HepG2 (cell line): ENCODE data around the gene ZNF106. TPM values are rescaled to one million over a fixed set of nuclear protein-coding genes. Genes with fewer than 3 reads are reported as not detected.

Source experiments
- ATAC-seq: fragments of 200-7000 bp; cut with Tn5 transposase; 3 replicates; pipeline ENCODE4 v1.9.1; 2020; ENCODE audit warnings: mild to moderate bottlenecking, moderate library complexity
- BruUV-seq: library from RNA; stranded (reverse); fragments of 400-500 nt; replicated peaks from 2 replicates; lab custom pipeline; 2021; lab: Mats Ljungman, UMichigan
- CTCF ChIA-PET: fragments of 300-600 bp; formaldehyde crosslinking; extraction: SDS; loops from one replicate; lab custom pipeline; 2021; ENCODE audit warnings: low total read pairs, inconsistent platforms, low intra/inter-chr PET ratio; lab: Yijun Ruan, JAX
- POLR2A ChIA-PET: fragments of 350-600 bp; sonication (Branson Sonifier 250); formaldehyde crosslinking; loops from one replicate; lab custom pipeline; 2020; ENCODE audit warnings: antibody characterized with exemption, inconsistent platforms; lab: Yijun Ruan, JAX
- DNase-seq: peaks from one replicate; pipeline ENCODE4 v3.0.0-alpha.2; 2015; ENCODE audit warnings: low spot score
- FAIRE-seq: peaks from 3 replicates; lab custom pipeline; 2011; peaks lifted over from hg19 to GRCh38; lab: Jason Lieb, UNC
- H2AFZ ChIP-seq: one replicate; pipeline ENCODE4 v1.6.1; 2011; ENCODE audit warnings: low read length, inconsistent platforms
- H3K27ac ChIP-seq: fragments of 300-600 bp; 3 replicates; pipeline ENCODE4 v1.8.0; 2011; ENCODE audit warnings: mixed run types, mild to moderate bottlenecking, mixed read lengths, low read length, inconsistent platforms; ENCODE audit not compliant: insufficient read depth; ENCODE audit errors: extremely low read length
- H3K27me3 ChIP-seq, 2 experiments: fragments of 200-600 bp in 1 of 2; 2 replicates in 1 of 2; 3 replicates in 1 of 2; pipeline versions ENCODE4 v1.6.0 to v1.8.0; 2011; ENCODE audit warnings: low read length in 2 of 2, mild to moderate bottlenecking in 2 of 2, moderate library complexity in 2 of 2, inconsistent platforms in 1 of 2; ENCODE audit not compliant: insufficient read depth in 2 of 2, control insufficient read depth in 1 of 2
- H3K36me3 ChIP-seq, 2 experiments: fragments of 200-600 bp in 1 of 2; replicated peaks in 1 of 2; 2 replicates in 1 of 2; 3 replicates in 1 of 2; pipeline versions ENCODE4 v1.5.1 to v1.8.0; 2011; ENCODE audit warnings: low read length in 2 of 2, inconsistent platforms in 1 of 2; ENCODE audit not compliant: insufficient read depth in 2 of 2, control insufficient read depth in 1 of 2
- H3K4me1 ChIP-seq: 2 replicates; pipeline ENCODE4 v1.5.1; 2012; ENCODE audit warnings: low read length, inconsistent platforms; ENCODE audit not compliant: insufficient read depth
- H3K4me2 ChIP-seq: 2 replicates; pipeline ENCODE4 v1.6.0; 2011; ENCODE audit warnings: low read depth, low read length, inconsistent platforms
- H3K4me3 ChIP-seq, 3 experiments: fragments of 200-600 bp in 1 of 3; sonication (generic), shearing (Covaris generic) in 1 of 3; replicated peaks in 1 of 3; 2 replicates each; pipeline ENCODE4 v1.5.1; 2011 to 2016; ENCODE audit warnings: low read length in 3 of 3, inconsistent platforms in 2 of 3, low read depth in 2 of 3, mild to moderate bottlenecking in 2 of 3, control low read depth in 1 of 3, mixed read lengths in 1 of 3; ENCODE audit not compliant: insufficient read depth in 1 of 3
- H3K79me2 ChIP-seq: one replicate; pipeline ENCODE4 v1.6.1; 2011; ENCODE audit warnings: low read length, inconsistent platforms; ENCODE audit not compliant: insufficient read depth
- H3K9ac ChIP-seq: 2 replicates; pipeline ENCODE4 v1.6.0; 2011; ENCODE audit warnings: mild to moderate bottlenecking, low read depth, low read length, inconsistent platforms; ENCODE audit not compliant: insufficient read depth
- H3K9me3 ChIP-seq: 2 replicates; pipeline ENCODE4 v1.5.1; 2012; ENCODE audit warnings: mild to moderate bottlenecking, low read length
- H4K20me1 ChIP-seq: 2 replicates; pipeline ENCODE4 v1.6.0; 2011; ENCODE audit warnings: inconsistent platforms, mild to moderate bottlenecking, low read length, moderate library complexity; ENCODE audit not compliant: insufficient read depth
- ATF5 ChIP-seq: sonication (generic); formaldehyde crosslinking; IDR thresholded peaks from 2 replicates; pipeline ENCODE4 v1.4.0; 2020; ENCODE audit warnings: mild to moderate bottlenecking, low read depth, missing genetic modification reagents
- ELF4 ChIP-seq: sonication (generic); formaldehyde crosslinking; IDR thresholded peaks from 2 replicates; pipeline ENCODE4 v1.5.0; 2020; ENCODE audit warnings: missing genetic modification reagents, mild to moderate bottlenecking, moderate library complexity, borderline replicate concordance
- GLI4 ChIP-seq: sonication (generic); formaldehyde crosslinking; IDR thresholded peaks from 2 replicates; pipeline ENCODE4 v1.5.1; 2020; ENCODE audit warnings: missing genetic modification reagents, mild to moderate bottlenecking, moderate library complexity, borderline replicate concordance
- HNF4A ChIP-seq: sonication (generic); formaldehyde crosslinking; IDR thresholded peaks from 2 replicates; pipeline ENCODE4 v1.4.0; 2020; ENCODE audit warnings: missing genetic modification reagents
- HNRNPK ChIP-seq: fragments of 200-400 bp; formaldehyde crosslinking; IDR thresholded peaks from 2 replicates; pipeline ENCODE4 v1.6.1; 2018; ENCODE audit warnings: low read length, low read depth, moderate library complexity, mild to moderate bottlenecking; ENCODE audit not compliant: poor library complexity, severe bottlenecking
- KAT7 ChIP-seq: IDR thresholded peaks from 2 replicates; pipeline ENCODE4 v1.6.1; 2018; ENCODE audit warnings: borderline replicate concordance, missing compliant biosample characterization
- MEIS1 ChIP-seq: sonication (generic); formaldehyde crosslinking; IDR thresholded peaks from 2 replicates; pipeline ENCODE4 v1.9.0; 2021; ENCODE audit warnings: mild to moderate bottlenecking, missing genetic modification reagents, moderate library complexity, borderline replicate concordance
- NCOR1 ChIP-seq: fragments of 200-600 bp; sonication (generic); IDR thresholded peaks from 2 replicates; pipeline ENCODE4 v1.7.0; 2017; ENCODE audit warnings: antibody characterized with exemption, low read length, borderline replicate concordance
- RELA ChIP-seq: sonication (generic); formaldehyde crosslinking; IDR thresholded peaks from 2 replicates; pipeline ENCODE4 v1.4.0; 2020; ENCODE audit warnings: missing genetic modification reagents
- ZFP90 ChIP-seq: sonication (generic); formaldehyde crosslinking; IDR thresholded peaks from 2 replicates; pipeline ENCODE4 v1.8.0; 2022; ENCODE audit warnings: missing genetic modification reagents, mild to moderate bottlenecking, inconsistent platforms, borderline replicate concordance
- ZMYM2 ChIP-seq: sonication (generic); formaldehyde crosslinking; IDR thresholded peaks from 2 replicates; pipeline ENCODE4 v1.8.0; 2022; ENCODE audit warnings: mild to moderate bottlenecking, missing genetic modification reagents
- ZNF501 ChIP-seq: sonication (generic); formaldehyde crosslinking; IDR thresholded peaks from 2 replicates; pipeline ENCODE4 v1.5.1; 2020; ENCODE audit warnings: mild to moderate bottlenecking, moderate library complexity, missing genetic modification reagents
- ZNF713 ChIP-seq: sonication (generic); formaldehyde crosslinking; IDR thresholded peaks from 2 replicates; pipeline ENCODE4 v1.4.0; 2020; ENCODE audit warnings: mild to moderate bottlenecking, missing genetic modification reagents
- ZNF782 ChIP-seq: sonication (generic); formaldehyde crosslinking; IDR thresholded peaks from 2 replicates; pipeline ENCODE4 v1.4.0; 2020; ENCODE audit warnings: missing genetic modification reagents, mild to moderate bottlenecking, borderline replicate concordance
- WGBS: methylation state at CpG from one replicate; pipeline ENCODE4 v1.1.6; 2017; ENCODE audit warnings: low lambda C conversion rate; 5-methylcytosine and 5-hydroxymethylcytosine counted together
- in situ Hi-C: cut with HindIII; loops from 2 replicates; pipeline ENCODE4 v1.10.0; 2017; ENCODE audit warnings: low pct_unique_long_range_greater_than_20kb; ENCODE audit not compliant: extremely low pct_ligation_motif_present
- intact Hi-C: fragments of 100-400 bp; cut with micrococcal nuclease; formaldehyde crosslinking; loops from one replicate; pipeline ENCODE4 v1.10.0; 2022; ENCODE audit not compliant: unreplicated experiment
- polyA plus RNA-seq, 8 experiments: library from polyadenylated mRNA; depleted of rRNA in 3 of 8; stranded (reverse) in 7 of 8; unstranded in 1 of 8; fragments of >200 nt; fragmentation: Illumina TruSeq in 4 of 8; extraction: Trizol in 4 of 8; gene quantifications; 2 replicates each; pipeline versions ENCODE4 v1.2.1 to v1.2.3, GENCODE V29; 2011 to 2016; ENCODE audit warnings: low read depth in 4 of 8, missing spikeins in 1 of 8, mixed read lengths in 1 of 8; ENCODE audit not compliant: insufficient read depth in 1 of 8
- total RNA-seq, 5 experiments: library from RNA; depleted of rRNA; stranded (reverse); fragments of >200 nt; fragmentation: Illumina TruSeq; extraction: Trizol; gene quantifications; 2 replicates each; pipeline ENCODE4 v1.2.3, GENCODE V29; 2016; ENCODE audit warnings: low read depth in 1 of 5
- TF ChIP-seq, protein P1 (sequence below): sonication (generic); formaldehyde crosslinking; IDR thresholded peaks from 2 replicates; pipeline ENCODE4 v1.5.0; 2020; ENCODE audit warnings: missing genetic modification reagents

Gene ZNF106
- total and polyA plus RNA-seq, 2 of the 13 experiments (the other 11 are each of a cell fraction or from before 2014, with no cell fraction given) = 12.5 to 35.1 TPM

DNA sequence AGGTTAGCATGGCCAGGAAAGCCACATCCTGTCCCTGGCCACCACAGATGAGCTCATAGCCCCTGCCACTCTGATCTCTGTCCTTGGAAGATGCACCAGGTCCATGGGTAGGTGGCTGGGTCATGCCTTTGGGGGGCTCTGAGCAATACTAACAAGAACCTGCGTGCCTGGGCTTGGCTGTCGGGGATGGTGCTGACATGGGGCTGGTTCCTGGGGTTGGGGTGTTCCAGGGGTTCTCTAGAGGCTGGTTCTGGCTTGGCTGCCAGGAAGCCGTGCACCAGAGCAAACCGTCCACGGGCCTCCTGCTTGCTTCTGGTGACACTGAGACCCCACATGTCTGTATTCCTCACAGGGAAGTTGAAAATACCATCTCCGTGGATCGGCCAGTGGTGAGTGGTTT lies 87.6 kb downstream of the ZNF106 start:
- Histone ChIP-seq H3K4me2 (no peak overlapping the region), H4K20me1 (no peaks in the 10 kb centered on the region), H2AFZ (no peak overlapping the region), H3K9me3 (no peaks in the 10 kb centered on the region), H3K9ac (no peak overlapping the region), H3K27ac (no peak overlapping the region), H3K79me2 (no peaks in the 10 kb centered on the region), H3K36me3 (no peaks in the 10 kb centered on the region), H3K4me1 (peaks cover 31% of the 10 kb centered on the region), H3K4me3 (no peak overlapping the region), H3K27me3 (no peaks in the 10 kb centered on the region)
- FAIRE-seq (no peak), DNase-seq (no peak), ATAC-seq (no peak)
- intact Hi-C loops = no loop called here
- ChIA-PET POLR2A (no interaction called here), CTCF (no interaction called here)
- 99% methylated on average over 7 of the region's 7 CpGs for WGBS
- TF ChIP-seq, protein P1, sequence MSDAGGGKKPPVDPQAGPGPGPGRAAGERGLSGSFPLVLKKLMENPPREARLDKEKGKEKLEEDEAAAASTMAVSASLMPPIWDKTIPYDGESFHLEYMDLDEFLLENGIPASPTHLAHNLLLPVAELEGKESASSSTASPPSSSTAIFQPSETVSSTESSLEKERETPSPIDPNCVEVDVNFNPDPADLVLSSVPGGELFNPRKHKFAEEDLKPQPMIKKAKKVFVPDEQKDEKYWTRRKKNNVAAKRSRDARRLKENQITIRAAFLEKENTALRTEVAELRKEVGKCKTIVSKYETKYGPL = no peak
- TF ChIP-seq MEIS1 (CRISPR knock-in tag) (no peak), ELF4 (no peak), ATF5 (no peak)
- in situ Hi-C loops = no loop called here
- BruUV-seq = no TSS peak

GRCh38 chr15:42402455-42403205 lies 88.3 kb downstream of the ZNF106 start:
- H2AFZ ChIP-seq = no peak overlapping the region
- no peak for FAIRE-seq

More at GRCh38 chr15:42402455-42403205, 88.3 kb downstream of the ZNF106 start:
- in situ Hi-C loops = no loop called here
- ATAC-seq = no peak
- H3K4me3 ChIP-seq = no peak overlapping the region
- H3K36me3 ChIP-seq = no peaks in the 10 kb centered on the region
- no peaks in the 10 kb centered on the region for H3K9me3 ChIP-seq
- ChIA-PET CTCF (no interaction called here), POLR2A (interaction anchor here (1.6 kb wide), 1 partner anchor 10 kb away, joined by 5 read pairs; no protein-coding TSS in a partner anchor)
- H3K79me2 ChIP-seq = no peaks in the 10 kb centered on the region
- peaks cover 31% of the 10 kb centered on the region for H3K4me1 ChIP-seq
- H3K27ac ChIP-seq = no peak overlapping the region
- no peak overlapping the region for H3K4me2 ChIP-seq
- no peaks in the 10 kb centered on the region for H3K27me3 ChIP-seq
- H4K20me1 ChIP-seq = no peaks in the 10 kb centered on the region
- 93% methylated on average over 12 of the region's 15 CpGs for WGBS
- intact Hi-C loops = no loop called here
- no TSS peak for BruUV-seq
- H3K9ac ChIP-seq = no peak overlapping the region
- TF ChIP-seq ZFP90 (no peak), ZMYM2 (CRISPR knock-in tag) (no peak), RELA (CRISPR knock-in tag) (no peak), GLI4 (CRISPR knock-in tag) (no peak), ZNF782 (no peak), KAT7 (no peak), HNF4A (CRISPR knock-in tag) (no peak), ZNF501 (CRISPR knock-in tag) (no peak), NCOR1 (no peak), HNRNPK (no peak), ZNF713 (CRISPR knock-in tag) (no peak)
- DNase-seq = no peak
